K562 treated with DMSO at 1 percent for 12 hours (cell line): ENCODE results near the gene GSTK1. TPM values are rescaled to one million over a fixed set of nuclear protein-coding genes. Genes with fewer than 3 reads are reported as not detected.

ENCODE experiments used
- total RNA-seq: library from RNA; unstranded; fragments of 300-600 nt; gene quantifications from 2 replicates; pipeline ENCODE4 v1.2.3, GENCODE V29; 2022; ENCODE audit not compliant: insufficient read depth

GSTK1 gene
- 180 and 207 TPM in 2 replicates for total RNA-seq

DNA sequence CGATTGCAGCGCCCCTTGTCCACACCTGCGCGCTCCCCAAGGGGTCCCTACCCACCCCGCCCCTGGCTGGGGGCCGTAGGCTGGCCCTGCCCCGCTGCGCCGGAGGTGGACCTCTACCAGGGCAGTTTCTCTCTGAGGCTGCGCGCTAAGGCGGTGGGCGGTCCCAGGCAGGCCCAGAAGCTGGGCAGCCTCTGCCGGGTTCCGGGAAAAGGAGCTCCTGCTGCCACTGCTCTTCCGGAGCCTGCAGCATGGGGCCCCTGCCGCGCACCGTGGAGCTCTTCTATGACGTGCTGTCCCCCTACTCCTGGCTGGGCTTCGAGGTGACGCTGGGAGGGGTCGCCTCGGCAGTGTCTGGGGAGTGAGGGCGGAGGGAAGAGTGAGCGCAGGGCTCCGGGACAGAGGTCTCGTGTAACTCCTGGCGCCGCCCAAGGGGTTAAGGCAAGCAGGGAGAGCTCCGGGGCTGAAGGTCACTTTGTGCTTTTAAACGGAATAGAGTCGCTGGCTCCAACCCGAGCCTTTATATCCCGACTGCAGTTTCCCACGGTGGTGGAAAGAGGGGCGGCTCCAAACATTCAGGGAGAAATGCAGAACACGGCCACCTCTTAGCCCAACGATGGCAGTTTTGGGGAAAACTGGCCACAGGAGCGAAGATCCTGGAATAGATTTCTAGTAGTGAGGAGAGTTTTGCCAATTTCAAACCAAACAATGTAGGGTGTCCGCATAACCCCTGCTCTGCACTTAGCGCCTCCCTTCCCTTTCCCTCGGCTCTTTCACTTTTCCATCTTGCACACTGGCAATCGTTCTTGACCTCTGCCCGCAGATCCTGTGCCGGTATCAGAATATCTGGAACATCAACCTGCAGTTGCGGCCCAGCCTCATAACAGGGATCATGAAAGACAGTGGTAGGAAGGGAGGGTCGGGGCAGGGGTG lies at the start of gene GSTK1:
Gene GSTK1 (plus strand): TSS at position 176 of the 930 bp plus-strand sequence. CDS start 73 bp downstream, at position 249.

DNA sequence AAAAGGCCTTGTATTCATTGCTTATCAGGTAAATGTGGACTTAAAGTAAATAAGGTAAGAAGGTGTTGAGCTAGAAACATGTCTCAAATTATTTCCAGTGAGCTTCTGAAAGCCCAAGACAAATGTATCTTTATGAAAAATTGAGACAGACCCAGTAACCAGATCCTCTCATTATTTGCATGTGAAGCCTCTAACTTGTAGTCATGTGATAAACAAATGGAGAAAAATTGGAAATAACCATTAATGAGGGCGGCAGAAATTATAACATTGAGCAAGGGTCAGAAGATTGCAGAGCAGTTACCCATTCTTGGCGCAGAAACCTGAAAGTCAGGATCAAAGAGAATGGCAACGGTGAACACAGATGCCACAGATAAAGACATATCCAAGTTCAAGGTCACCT lies 41.5 kb upstream of the GSTK1 start, which contains the start of gene TAS2R40:
Gene TAS2R40 (plus strand): TSS at position 301 of the 400 bp plus-strand sequence. CDS start 42 bp downstream, at position 343.

DNA sequence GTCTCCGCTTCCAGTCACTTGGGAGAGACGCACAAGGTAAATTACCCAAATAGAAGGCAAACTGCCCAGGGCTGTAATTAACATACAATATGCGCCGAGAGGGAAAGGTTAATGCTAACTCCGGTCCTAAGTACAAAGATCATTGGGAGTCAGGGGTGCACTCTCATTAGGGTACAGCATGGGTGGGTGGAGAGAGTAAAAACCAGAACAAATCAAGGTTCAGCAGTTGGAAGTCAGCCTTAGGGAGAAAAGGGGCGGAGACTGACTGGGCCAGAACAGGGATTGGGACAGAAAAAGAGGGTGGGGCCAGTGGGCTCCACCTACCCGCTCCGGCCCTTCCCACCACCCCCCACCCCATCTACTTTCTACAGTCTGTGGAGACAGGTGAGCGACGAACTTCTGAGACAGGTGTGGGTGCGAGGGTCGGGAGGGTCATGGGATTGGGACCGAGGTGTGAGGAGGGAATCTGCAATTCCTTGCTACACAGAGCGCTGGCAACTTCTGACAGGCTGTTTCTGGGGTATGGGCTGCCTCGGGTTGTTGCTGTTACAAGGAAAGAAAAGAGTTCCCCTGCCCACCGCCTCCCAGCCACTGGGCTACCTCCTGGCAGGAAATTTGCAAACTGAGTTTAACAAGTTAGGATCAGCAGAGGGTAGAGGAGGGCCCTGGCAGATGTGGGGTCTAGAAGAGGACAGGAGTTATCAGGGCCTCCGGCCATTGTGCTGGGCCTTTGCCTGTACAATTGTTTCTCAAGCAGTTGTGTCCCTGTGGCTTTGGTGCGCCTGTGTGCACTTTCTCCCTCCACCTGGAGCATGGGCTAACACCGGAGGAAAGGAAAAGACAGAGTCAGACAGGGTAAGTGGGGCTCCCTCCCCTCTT lies 21.6 kb downstream of the GSTK1 start, which contains the start of gene TMEM139:
Gene TMEM139 (plus strand): TSS at position 368 of the 879 bp plus-strand sequence. CDS start 1,000 bp downstream, outside the sequence.

DNA sequence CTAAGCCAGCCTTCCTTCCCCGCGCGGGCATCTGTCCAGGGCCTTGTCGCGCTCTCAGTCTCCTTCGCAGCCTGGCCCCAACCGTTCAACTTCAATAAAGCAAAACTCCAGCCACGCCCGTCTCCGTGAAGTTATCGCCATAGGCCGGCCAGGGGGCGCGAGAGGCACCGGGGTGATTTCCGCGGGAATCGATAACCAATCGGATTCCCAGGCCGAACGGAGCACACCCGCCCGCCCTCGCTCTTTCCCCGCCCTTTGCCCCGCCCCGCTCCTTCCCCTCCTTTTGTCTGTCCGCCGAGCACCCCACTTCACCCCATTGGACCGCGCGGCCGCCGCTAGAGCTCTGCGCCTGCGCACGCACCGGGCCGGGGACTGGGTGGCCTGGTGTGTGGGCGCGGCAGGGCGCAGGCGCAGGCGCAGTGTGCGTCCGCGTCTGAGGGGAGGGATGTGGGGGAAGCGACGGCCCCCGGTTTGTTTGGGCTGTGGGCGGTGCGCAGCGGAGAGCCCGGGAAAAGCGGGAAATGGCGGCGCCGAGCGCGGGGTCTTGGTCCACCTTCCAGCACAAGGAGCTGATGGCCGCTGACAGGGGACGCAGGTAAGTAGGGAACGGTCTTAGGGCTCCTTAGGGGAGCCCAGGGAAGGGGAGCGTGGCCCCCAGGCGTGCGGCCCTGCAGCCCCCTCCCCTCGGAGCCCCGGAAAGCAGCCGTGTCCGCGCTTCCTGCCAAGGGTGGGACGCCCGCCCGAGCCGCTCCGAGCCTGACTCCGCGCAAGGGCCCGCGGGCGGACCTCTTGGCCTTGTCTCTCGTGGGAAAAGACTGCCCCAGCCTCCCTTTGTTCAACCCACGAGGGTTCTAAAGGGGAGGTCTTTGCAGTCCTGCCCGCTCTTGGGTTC lies 24.9 kb downstream of the GSTK1 start, which contains the start of gene CASP2:
Gene CASP2 (plus strand): TSS at position 417 of the 892 bp plus-strand sequence. CDS start 105 bp downstream, at position 522.

DNA sequence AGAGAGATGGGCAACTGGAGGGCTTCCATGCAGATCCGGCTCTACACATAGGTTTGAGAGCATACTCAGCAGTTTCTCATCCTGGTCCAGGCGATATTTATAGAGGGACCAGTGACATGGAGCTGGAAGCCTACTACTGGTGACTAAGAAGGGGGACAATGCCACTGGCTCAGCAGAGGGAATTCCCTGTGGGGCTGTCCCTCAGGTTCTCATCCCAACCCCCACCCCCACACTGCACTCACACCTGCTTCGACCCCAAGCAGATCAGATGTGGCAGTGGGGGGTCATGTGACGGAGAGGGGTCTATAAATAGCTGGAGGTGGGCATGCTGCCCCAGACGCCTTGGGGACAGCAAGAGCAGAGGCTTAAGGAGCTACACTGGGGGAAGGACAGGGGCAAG lies 52.5 kb downstream of the GSTK1 start, which contains the start of gene CLCN1:
Gene CLCN1 (plus strand): TSS at position 336 of the 400 bp plus-strand sequence. CDS start 102 bp downstream, outside the sequence.

Other genes starting within 250 kb of the GSTK1 start
- not detected in 2 replicates for gene OR9A2, start 236.3 kb upstream of the GSTK1 start, total RNA-seq
- gene OR6V1, start 211.1 kb upstream of the GSTK1 start, total RNA-seq = not detected in 2 replicates
- gene PIP, start 131.4 kb upstream of the GSTK1 start, total RNA-seq = not detected in 2 replicates
- not detected in 2 replicates for gene TAS2R39, start 80.0 kb upstream of the GSTK1 start, total RNA-seq
- gene TAS2R40, start 41.4 kb upstream of the GSTK1 start, total RNA-seq = not detected in 2 replicates
- gene TMEM139, start 21.5 kb downstream of the GSTK1 start, total RNA-seq = 1.4 and 3.0 TPM in 2 replicates
- gene CASP2, start 24.9 kb downstream of the GSTK1 start, total RNA-seq = 13.4 and 46.6 TPM in 2 replicates
- gene CLCN1, start 52.7 kb downstream of the GSTK1 start, total RNA-seq = 0.25 TPM in 1 of 2 replicates, not detected in the other
- not detected in 2 replicates for gene FAM131B, start 99.3 kb downstream of the GSTK1 start, total RNA-seq
- gene ZYX, start 117.9 kb downstream of the GSTK1 start, total RNA-seq = 84.4 and 124 TPM in 2 replicates
- not detected in 2 replicates for gene EPHA1, start 145.4 kb downstream of the GSTK1 start, total RNA-seq
- not detected in 2 replicates for gene TAS2R60, start 180.0 kb downstream of the GSTK1 start, total RNA-seq
- not detected in 2 replicates for gene TAS2R41, start 214.4 kb downstream of the GSTK1 start, total RNA-seq